ENCODE measurements around the gene CACNA1A.

Gene CACNA1A

DNA sequence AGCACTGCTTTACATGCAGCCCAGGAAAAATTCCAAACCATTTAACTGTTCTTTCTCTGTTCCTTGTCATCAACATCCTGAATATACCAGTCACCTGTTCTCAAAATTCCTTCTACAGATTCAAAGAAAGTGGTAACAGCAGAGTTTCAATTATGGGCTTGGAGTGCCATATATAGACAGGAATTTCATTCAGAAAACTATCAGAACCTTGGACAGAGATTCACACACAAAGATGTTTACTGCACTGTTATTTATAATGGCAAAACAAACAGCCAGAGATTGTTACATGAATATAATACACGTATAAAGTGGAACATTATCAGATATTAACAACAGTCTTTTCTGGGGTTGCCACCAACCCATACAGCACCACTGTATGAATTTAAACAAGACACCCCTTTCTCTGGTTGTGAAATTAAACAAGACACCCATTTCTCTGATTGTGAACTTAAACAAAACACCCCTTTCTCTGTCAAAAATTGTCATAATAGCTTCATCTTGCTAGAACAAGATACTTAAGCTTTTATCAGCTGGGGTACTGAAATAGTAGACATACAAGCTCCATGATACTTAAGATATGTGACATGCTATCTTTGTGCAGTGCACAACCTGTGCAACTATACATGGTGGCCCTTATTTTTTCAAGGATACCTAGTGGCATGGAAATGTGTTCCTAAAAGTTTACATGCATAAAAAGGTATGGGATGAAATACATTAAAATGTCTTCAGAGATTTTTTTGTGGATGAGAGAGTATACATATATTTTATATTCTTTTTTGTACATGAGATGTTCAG, 12.6 kb downstream of the CACNA1A start:
- DNase-seq (ENCODE audit: low spot score), result no peak

DNA sequence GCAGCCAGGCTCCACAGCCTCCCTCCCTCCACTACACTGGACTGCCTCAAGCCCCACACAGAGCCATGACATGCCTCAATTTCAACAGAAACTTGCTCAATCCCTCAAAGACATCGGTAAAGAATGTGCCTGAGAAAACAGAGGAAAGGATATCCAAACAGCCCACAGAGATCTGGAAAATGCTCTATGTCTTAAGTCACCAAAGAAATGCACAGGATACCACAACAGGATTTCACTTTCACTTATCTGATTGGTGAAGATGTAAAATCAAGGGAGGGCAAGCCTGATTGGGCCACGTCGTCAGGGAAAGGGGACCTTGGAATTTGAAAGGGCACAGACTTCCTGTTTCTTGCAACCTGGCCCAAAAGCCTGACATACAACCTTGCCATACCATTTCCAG, 14.2 kb downstream of the CACNA1A start:
- no peak for DNase-seq (ENCODE audit: low spot score)

DNA sequence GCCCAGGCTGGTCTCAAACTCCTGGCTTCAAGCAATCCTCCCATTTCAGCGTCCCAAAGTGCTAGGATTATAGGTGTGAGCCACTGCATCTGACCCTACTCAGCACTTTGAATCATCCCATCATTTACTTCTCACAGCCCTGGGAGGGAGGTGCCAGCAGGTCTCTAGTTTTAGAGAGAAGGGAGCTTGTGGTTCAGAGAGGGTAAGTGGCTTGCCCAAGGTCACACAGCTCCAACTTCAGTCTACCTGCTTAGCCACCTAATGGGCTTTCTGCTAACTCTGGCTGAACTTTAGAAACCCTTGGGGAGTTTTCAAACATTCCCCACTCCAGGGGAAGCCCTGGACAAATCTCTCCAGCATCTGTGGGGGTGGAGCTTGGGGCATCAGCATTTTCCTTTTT, 18.3 kb downstream of the CACNA1A start:
- no peak for DNase-seq (ENCODE audit: low spot score)

DNA sequence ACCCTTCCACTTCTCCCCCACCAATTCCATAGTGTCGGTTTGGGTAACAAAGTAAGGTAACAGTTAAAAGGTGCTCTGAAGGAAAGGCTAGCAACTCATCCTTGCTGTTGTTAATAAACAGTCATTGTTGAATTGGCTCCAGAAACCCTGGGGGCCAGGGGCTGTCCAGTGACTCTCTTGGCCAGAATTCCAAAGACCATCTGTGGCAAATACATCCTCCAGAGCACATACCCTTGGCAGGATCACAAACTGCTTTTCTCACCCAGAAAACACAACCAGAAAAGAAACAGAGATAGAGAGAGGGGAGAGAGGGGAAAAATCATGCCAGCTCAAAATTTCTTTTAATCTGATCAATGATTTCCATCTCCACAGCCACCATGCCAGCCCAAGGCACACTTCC, 22.1 kb downstream of the CACNA1A start:
- DNase-seq (ENCODE audit: low spot score), result no peak

DNA sequence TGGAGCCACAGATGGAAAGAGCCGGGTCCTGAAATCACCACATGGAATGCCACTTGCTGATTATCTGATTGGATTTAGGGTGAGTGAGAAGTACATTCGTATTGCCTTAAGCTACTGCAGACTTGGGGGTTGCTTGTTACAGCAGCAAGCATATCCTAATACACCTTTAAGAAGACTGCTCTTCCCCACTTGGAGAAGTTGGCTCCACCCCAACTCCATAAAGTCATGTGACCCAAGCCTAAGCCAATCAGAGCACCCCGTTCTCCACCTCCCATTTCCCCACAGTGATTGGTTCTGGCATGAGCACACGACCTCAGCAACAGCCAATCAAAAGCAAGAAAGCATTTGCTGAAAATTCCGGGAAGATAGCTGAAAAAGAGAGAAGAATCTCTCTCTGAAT, 23.1 kb downstream of the CACNA1A start:
- no peak for DNase-seq (ENCODE audit: low spot score)

DNA sequence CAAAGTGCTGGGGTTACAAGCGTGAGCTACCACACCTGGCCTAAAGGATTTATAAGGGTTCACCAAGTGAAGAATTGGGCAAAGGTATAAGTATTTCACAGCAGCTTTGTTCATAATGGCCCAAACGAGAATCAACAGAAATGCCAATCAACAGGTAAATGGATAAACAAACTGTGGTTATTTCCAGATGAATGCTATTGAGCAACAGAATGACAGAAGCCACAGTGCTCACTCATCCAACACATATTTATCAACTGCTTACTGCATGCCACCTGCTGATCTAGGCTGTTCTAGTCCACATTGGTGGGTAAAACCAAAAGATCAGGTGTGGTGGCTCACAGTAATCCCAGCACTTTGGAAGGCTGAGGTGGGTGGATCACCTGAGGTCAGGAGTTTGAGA, 27.7 kb downstream of the CACNA1A start:
- no peak for DNase-seq (ENCODE audit: low spot score)

DNA sequence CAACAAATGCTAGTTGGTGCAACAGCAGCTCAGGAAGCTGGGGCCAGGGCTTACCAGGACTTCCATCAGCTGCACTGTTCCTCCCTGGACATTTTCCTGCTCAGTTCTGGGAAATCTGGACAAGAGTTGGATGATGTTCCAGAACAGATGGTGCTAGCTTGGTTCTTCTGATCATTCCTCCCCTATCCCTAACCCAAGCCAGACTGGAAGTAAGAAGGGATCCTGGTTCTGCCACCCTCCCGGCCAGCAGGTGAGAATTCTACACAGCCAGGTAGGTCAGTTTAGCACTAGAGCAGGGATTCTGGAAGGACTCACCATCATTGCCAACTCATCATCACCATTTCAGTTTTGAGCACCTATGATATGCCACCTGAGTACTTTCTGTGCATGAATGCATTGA, 30.2 kb downstream of the CACNA1A start:
- no peak for DNase-seq (ENCODE audit: low spot score)

DNA sequence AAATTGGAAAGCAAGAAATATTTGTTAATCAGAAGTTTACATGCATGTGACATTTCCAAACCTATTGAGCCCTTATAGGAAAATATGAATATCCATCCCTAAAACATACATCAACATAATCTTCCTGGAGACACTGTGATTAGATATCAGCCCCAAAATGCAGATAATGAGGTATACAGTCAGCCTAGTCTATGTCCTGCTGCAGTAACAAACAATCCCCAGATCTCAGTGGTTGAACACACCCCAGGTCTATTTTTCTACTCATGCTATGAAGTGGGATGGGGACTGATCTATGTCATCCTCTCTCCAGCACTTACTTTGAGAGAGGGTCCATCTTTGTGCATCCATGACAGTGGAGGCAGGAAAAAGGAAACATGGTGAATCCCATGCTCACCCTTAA, 31.2 kb downstream of the CACNA1A start:
- no peak for DNase-seq (ENCODE audit: low spot score)

DNA sequence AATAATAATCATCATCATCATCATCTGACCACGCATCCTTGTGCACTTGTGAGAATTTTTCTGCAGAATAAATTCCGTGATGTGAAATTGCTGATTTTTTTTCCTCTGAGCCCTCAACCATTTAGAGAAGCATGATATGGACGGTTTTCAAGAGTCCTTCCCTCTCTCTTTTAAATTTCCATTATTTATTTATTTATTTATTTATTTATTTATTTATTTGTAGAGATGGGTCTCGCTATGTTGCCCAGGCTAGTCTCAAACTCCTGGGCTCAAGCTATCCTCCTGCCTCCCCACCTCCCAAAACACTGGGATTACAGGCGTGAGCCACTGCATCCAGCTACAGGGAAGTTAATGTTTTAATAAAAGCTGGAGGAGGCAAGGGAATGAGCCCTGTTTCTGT, 39.6 kb downstream of the CACNA1A start:
- DNase-seq (ENCODE audit: low spot score), result no peak

DNA sequence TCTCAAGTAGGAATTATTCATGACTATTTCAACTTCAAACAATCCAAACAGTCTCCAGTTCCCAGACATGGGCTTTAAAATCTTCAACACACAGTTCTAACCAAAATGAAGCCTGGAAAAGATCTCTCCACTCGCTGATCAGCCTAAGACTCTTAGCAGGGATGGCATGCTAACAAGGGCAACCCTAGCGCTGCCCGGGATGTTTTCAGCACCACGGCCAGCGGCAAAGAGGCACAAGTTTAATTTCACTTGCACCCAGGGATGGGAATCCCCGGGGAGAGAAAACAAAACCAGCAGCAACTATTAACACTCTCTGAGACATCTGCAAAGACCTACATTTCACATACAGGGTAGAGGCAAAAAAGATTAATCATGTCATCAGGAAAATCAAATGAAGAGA, 43.0 kb downstream of the CACNA1A start:
- no peak for DNase-seq (ENCODE audit: low spot score)

DNA sequence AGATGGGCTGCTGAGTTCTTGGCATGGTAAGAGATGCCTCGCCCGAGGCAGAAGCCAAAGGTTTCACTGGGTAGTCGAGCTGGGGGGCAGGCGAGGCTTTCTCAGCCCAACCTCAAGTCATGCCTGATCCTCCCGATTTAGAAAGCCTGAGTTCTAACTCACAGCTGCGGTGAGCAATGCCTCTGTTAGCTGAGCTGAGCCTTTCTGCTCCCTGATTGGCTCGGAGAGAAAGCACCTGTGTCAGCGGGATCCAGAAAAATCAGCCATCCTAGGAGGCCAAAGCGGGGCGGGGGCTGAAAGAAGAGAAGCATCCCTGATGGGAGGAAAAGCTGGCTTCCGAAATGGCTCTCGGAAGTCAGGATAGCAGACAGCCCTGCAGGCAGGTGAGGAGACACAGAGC, 44.7 kb downstream of the CACNA1A start:
- DNase-seq (ENCODE audit: low spot score), result no peak

DNA sequence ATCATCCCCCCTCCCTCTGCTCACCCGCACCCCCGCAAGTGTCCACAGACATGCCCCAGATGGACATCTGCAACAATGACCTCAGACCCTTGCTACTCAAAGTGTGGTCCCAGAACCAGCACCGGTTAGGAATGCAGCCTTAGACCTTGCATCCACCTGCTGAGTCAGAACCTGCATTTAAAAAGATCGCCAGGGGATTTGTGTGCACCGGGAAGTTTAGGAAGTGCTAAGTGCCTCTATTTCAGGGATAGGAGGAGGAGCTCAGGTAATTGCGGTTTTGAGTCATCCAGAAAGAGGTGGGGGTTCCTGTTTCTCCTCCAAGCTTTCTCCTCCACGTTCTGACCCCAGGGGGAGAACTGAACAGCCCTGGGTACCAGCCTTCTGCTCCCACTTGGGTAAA, 46.2 kb downstream of the CACNA1A start:
- DNase-seq (ENCODE audit: low spot score), result no peak

DNA sequence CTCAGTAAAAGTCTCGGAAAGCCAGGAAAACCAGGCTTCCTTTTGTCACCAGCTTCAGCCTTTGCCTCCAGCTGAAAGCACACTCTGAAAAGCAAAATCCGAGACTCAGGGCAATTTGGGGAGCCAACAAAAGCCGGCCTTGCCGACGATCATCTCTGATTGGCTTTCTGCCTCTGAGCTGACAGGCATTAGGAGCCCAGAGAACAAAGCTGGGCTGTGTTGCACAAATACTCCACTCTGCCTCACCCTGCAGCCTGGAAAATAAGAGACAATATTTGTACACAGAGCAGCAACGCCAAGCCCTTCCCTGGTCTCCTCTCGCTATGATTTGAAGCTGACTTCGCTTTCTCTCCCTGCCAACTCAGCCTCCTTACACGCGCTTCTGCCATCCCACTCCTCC, 46.9 kb downstream of the CACNA1A start:
- DNase-seq (ENCODE audit: low spot score), result no peak

DNA sequence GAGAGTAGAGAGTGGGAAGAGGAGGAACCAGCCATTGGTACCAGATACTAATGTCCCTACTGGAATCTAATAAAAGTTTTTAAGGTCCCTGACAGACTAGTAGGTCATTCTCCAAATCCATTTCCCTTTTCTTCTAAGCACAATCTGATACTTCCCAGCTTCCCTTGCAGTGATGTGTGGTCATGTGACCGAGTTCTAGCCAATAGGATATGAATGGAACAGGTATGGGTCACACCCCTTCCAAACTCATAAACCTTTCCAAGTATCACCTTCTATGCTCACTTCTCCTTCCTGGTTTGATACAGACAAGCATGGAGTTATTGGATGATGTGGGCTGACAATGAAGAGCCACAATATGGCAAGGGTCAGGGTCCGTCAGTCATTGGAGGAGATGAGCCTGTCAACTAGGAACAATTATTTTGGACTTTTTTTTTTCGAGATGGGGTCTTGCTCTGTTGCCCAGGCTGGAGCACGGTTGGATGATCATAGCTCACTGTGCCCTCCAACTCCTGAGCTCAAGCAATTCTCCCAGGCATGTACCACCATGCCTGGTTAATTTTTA, 54.8 kb downstream of the CACNA1A start:
- no peak for DNase-seq (ENCODE audit: low spot score)

DNA sequence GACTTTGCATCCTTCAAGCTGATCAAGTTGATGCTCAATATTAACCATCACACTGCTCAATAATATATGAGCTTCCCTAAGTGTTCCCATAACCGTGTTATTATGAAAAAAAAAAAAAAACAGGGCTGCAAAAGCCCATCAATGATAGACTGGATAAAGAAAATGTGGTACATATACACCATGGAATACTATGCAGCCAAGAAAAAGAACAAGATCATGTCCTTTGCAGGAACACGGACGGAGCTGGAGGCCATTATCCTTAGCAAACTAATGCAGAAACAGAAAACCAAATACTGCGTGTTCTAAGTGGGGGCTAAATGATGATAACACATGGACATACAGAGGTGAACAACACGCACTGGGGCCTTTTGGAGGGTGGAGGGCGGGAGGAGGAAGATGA, 58.3 kb downstream of the CACNA1A start:
- DNase-seq (ENCODE audit: low spot score), result no peak

DNA sequence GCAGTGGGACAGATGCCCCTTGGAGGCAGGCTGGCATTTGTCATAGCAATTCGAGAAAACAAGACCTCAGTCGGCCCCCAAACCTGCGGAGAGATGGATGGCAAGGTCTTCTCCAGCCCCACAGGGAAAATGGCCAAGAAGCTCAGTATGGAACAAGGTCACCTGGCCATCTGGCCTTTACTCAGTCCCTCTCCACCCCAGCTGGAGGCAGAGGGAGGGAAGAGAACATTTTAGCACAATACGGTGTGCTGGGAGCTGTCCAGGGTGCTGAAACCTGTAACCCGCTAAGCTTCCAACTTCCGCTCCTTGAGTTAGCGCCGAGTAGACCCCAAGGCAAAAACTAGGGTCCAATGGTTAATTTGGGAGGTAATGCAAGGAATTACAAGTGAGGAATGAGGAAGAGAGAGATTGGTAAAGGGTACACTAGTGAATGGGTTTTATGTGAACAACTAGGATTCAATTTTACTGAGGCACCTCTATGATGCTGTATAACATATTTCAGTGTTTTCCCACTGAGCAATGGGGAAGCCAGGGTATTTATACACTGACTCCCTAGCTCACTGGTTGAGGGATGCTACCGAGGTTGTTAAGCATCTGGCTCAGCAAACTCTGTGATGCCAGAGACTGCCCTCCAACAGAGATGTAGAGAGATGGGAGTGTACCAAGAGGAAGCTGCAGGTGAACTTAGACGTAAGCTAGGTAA, 64.3 kb downstream of the CACNA1A start:
- DNase-seq (ENCODE audit: low spot score), result no peak

DNA sequence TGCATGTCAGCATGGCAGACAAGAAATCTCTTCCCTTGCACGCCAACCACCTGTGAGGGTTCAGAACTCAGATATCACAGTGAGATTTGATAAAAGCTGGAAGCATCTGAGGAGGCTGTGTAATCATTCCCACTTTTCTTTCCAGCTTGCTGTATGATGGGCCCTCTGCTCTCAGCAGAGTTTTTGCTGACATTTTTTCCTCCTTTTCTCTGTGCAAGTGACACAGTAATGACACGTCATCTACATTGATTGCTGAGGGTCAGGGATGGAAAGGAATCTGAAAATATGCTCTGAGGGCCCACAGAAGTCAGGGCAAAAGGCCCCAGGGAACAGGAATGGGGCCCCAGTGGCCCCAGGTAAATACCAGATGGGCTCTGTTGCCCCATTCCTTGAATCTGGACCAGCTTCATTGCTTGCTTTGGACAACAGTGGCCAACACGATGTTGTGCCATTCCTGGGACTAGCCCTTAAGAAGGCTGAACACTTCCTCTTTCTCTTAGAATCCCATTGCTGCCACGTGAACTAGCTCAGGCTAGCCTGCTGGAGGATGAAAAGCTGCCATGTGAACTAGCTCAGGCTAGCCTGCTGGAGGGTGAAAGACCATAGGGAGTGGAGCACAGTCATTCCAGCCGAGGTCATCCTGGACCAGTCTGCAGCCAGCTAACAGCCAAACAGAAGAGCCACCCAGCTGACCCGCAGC, 68.2 kb downstream of the CACNA1A start:
- no peak for DNase-seq (ENCODE audit: low spot score)

DNA sequence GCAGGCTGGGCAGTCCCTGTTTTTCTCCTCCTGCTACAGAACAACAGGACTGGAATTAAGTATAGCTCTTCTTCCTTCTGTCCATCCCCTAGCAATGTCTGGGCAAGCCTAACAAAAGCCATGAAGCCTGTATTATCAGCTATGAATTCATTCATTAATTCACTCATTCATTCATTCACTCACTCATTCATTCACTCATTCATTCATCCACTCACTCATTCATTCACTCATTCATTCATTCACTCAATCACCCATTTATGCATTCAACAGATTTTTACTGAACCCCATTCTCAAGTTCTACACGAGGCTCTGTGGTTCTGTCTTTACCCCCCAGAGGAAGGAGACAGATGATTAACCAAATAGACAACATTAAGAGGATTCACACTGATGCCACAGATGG, 69.9 kb downstream of the CACNA1A start:
- no peak for DNase-seq (ENCODE audit: low spot score)

DNA sequence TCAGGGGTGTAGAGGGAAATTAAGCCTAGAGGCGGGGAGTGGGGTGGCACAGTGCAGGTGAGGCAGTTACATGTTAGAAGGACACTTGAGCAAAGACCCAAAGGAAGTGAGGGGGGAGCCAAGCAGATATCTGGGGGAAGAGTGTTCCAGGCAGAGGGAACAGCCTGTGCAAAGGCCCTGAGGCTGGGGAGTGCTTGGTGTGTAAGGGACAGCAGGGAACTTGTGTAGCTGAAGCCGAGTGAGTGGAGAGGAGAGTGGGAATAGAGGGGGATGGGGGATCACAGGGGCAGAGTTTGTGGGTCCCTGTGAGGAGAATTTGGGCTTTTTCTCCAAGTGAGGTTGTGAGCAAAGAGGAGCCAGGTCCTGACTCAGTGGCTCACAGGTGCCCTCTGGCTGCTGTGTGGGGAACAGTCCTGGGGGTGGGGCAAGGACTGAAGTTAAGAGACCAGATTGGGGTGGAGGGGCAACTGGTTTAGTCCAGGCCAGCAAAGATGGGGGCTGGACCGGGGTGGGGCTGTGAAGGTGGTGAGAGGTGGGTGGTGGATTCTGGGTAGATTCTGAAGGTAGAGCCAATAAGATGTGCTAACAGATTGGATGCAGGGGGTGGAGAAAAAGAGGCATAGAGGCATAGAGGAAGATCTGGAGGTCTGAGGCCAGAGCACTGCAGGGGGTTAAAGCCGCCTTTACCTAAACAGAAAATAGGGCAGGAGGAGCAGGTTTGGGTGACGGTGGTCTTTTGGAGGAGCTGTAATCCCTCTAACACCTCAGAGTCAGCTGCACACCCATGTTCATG, 75.3 kb downstream of the CACNA1A start:
- DNase-seq (ENCODE audit: low spot score), result peak; percentile 18

DNA sequence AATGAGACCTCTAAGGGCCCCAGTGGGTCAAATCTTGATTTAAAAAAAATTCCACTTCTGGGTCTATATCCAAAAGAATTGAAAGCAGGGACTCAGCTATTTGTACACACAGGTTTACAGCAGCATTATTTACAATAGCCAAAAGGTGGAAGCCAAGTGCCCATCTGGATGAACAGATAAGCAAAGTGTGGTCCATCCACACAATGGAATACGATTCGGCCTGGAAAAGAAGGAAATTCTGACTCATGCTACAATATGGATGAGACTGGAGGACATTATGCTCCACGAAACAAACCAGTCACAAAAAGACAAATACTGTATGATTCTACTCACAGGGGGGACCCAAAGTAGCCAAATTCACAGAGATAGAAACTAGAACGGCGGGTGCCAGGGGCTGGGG, 76.7 kb downstream of the CACNA1A start:
- no peak for DNase-seq (ENCODE audit: low spot score)

DNA sequence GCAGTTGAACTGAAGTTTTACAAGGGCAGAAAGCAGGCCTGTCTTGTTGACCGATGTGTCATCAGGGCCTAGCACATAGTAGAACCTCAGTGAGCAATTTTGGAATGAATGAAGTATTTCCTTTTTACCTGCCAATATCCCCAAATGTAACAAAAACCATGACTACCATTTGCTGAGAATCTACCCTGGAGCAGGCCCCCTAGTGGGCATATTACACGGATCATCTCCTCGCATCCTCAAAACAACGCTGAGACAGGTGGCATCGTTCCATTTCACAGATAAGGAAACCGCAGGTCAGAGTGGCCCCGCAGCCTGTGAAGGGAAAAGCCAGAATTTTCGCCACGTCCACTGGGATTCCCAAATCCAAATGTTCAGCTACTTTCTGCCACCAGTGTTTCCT, 77.9 kb downstream of the CACNA1A start:
- DNase-seq (ENCODE audit: low spot score), result no peak
